Stimulated activated CD8-positive, alpha-beta memory T cell treated with anti-CD3 and anti-CD28 coated beads, Interleukin-7, amount 100 ng/mL, for 24 hours (primary cell): ENCODE measurements around the gene PSMD1.
"Not testable (repeated sequence)": the region's sequence is repeated elsewhere in the genome, so short reads cannot be mapped to it uniquely, and the experiment has no call there.

Source experiments
- DNase-seq: peaks from one replicate; pipeline ENCODE4 v3.0.0-alpha.2; 2020; ENCODE audit warnings: low read depth

PSMD1 gene

DNA sequence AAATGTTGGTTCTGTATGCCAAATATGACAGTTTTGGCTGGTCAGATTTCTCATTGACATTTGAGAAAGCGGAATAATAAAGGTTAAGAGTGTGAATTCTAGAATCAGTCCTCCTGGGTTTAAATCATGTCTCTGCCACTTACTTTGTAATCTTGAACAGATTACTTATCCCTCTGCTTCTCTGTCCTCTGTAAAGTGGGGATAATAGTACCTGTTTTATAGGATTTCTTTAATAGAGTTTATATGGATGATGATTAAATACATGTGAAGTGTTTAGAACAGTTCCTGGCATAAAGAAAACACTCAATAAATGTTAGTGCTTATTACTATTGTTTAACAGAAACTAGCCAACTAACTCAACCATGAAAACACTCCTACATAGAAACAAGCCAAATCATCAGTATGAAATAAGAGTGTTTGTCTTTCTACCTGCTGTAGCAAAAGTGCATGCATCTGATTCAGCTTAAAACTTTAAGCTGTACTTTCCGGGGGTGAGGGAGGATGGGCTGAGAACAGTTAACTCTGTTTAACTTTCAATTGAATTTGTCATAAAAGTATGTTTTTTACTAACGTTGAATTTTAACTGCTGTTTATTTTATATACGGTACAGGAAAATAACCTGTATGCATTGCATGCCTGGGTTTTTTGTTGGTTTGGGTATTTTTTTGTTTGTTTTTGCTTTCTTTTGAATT is 61.4 kb downstream of the PSMD1 start:
- no peak for DNase-seq

- DNase-seq = no peak
These were observed 61.9 kb downstream of the PSMD1 start for GRCh38 chr2:231118614-231118942.

GRCh38 chr2:231123362-231123898 is 66.8 kb downstream of the PSMD1 start:
- no peak for DNase-seq

DNA sequence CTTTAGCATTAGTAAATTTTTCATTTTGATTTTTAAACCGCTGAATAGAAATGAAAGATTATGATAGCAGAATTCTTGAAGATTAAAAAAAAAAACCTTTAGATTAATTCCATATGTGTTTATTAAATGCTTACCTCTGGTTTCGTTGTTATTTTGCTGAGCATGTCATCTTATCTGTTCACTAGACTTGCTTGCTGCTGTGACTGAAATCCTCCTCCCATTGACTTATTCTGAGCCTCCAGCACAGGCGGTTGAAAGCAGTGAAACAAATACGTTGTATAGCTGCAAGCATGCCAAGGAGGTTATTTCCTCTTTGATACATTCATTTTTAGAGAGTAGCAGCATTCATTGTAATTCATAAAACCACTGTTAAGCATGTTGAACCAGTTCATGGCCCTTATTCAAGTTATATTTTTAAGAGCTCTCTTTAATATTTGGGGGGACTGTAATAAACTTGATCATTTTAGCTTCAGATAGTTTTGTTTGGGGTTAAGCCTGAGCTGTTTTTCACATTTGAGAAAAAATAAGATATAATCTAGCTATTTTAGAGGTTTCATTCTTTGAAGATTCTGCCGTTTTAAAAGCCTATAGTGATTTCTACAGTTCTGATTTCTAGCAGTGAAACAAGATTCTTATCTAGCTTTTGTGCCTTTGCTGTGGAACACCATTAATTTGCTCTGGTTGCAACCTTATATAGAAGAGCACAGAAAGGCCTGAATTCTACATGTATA is 68.3 kb downstream of the PSMD1 start, which contains the start of gene HTR2B:
TSS of gene HTR2B (minus strand) at position 205 of the 731 bp plus-strand sequence. CDS start 1,278 bp downstream, outside the sequence.
- no peak for DNase-seq

GRCh38 chr2:231126123-231126522 is 69.5 kb downstream of the PSMD1 start:
- no peak for DNase-seq

DNA sequence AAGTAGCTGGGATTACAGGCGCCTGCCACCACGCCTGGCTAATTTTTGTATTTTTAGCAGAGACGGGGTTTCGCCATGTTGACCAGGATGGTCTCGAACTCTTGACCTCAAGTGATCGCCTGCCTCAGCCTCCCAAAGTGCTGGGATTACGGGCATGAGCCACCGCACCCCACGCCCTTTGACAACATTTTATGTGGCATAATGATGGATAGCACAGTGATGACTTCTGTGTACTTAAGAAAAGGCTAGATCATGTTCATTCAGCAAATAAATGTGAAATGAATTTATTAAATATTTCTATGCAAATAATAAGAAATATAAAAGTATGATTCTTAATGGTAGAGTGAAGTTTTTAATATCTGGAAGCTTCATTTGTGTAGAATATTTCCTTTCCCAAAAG is 70.8 kb downstream of the PSMD1 start:
- no peak for DNase-seq

GRCh38 chr2:231127936-231128335 is 71.3 kb downstream of the PSMD1 start:
- DNase-seq = no peak

DNA sequence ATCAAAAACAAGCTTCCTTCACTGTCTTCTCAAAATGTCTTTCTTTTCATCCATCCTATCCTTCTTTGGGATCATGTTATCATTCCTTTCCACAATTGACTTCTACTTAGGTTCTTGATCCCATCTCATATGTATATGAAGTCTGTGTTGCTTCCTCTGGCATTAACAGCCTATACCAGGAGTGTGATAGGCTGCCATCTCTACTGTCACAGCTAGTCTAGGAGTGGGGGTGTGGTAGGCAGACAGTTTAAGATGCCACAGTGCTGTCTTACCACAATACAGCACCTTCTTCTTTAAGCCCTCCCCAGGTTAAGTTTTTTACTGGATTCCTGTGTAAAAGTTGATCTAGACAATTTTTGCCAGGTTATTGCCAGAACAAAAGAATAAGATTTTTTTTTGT is 71.9 kb downstream of the PSMD1 start:
- DNase-seq = no peak

DNA sequence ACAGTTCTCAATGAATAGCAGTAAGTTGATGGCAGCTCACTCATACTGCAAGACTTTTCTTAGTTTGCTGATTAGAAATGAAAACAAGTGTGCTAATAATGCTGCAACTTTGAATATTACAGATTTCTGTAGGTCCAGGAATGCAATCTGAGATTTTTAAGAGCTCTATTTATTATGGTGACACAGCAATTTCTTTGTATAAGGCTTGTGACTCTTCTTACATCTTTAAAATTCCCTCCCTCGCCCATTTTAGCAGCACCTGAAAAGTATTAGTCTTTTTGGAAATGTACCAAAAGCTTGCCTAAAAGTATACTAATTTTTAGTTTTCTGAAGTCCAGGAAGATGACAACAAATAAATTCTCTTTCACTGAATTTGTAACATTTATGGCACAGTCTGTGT is 72.5 kb downstream of the PSMD1 start:
- DNase-seq = no peak

DNA sequence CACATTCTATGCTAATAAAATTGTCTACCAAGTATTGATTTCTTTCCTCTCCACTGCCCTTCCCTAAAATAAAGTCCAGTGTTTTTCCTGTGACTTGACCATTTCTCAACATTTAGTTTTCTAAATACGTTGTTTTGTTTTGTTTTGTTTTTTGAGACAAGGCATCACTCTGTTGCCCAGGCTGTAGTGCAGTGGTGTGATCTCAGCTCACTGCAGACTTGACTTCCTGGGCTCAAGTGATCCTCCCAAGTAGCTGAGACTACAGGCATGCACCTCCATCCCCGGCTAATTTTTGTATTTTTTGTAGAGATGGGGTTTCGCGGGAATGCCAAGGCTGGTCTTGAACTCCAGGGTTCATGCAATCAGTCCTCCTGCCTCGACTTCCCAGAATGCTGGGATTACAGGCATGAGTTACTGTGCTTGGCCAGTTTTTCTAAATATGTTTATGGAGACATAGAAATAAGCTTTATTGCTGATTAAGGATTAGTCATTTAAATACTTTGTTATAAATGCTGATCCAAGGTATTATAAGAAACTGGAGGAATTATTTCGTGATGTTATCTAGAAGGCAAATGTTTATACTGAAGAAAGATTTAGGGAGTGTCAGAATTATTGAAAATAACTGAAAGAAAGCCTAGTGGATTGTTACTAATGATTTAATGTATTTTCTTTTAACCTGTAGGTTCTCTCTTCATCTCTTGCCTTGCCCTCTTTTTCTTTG is 73.8 kb downstream of the PSMD1 start:
- DNase-seq = no peak

DNA sequence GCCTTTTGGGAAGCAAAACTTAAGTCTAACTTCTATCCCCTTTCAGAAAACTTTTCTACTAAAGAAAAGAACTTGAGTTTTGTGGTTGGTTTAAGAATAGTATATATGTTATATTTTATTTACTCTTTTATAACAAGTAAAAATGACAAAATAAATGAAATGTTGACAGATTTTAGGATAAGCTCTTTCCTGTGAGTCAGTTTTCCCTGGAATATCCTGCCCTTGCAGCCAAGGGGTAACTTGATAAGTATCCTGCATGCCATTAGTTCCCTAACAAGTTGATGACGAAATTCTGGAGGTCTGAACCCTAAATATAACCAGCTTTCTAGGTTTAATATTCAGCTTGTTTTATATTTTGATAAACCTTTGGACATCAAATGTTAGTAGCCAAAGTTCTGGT is 75.5 kb downstream of the PSMD1 start:
- no peak for DNase-seq

- DNase-seq = no peak
These were observed 76.9 kb downstream of the PSMD1 start for GRCh38 chr2:231133365-231134099.

GRCh38 chr2:231134910-231135655 is 78.4 kb downstream of the PSMD1 start:
- no peak for DNase-seq

DNA sequence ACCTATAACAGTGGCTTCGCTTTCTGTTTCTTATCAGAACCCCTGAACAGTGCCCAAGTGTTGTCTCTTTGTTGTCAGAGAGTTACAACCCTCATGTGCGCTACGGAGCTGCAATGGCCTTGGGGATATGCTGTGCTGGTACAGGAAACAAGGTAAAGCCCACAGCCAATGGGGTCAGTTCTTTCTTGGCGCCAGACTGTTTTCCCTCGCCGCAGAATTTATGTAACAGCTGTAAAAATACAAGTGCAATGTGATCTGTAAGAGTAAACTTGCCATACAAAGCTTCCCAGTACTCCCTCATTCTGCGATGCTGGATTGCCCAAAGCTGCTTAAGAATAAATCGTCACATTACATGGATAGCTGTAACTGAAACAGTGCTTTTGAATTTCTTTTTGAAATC is 82.0 kb downstream of the PSMD1 start:
- DNase-seq = no peak

GRCh38 chr2:231139796-231140195 is 83.1 kb downstream of the PSMD1 start:
- DNase-seq = no peak

DNA sequence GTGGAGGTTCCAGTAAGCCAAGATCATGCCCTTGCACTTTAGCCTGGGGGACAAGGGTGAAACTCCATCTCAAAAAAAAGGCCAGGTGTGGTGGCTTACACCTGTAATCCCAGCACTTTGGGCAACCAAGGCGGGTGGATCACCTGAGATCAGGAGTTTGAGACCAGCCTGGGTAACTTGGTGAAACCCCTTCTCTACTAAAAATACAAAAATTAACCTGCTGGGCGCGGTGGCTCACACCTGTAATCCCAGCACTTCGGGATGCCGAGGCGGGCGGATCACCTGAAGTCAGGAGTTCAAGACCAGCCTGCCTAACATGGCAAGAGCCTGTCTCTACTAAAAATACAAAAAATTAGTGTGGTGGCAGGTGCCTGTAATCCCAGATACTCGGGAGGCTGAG is 84.1 kb downstream of the PSMD1 start:
- DNase-seq = not testable (repeated sequence)

GRCh38 chr2:231144896-231145295 is 88.2 kb downstream of the PSMD1 start:
- DNase-seq = no peak

DNA sequence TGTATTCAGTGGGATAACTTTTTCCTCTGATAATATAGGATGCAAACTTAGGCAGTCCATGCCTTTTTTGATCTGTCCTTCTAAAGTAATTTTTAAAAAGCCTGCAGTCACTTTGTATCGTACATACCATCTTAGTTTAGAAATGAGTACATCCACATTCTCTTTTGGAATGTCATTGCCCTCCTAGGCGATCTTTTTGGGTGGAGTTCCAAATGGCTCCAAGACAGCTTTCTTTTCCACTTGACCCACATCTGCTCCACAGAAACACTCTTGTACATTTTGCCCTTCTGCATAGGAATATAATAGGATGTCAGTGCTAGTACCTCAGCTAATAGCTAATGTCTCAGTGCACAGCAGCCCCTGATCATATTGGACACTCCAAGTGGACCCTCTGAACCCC is 90.0 kb downstream of the PSMD1 start:
- DNase-seq = no peak

GRCh38 chr2:231152800-231153557 is 96.3 kb downstream of the PSMD1 start:
- no peak for DNase-seq

GRCh38 chr2:231159306-231159705 is 102.6 kb downstream of the PSMD1 start:
- DNase-seq = no peak

- no peak for DNase-seq
These were observed 104.0 kb downstream of the PSMD1 start for GRCh38 chr2:231160701-231161100.
